Vagina (tissue), 2 donors: ENCODE results near the gene OR10A3.

Experiments
- POLR2A ChIP-seq, 2 donors: fragments of 450-650 bp; IDR thresholded peaks; one replicate each; pipeline ENCODE4 v1.6.1; 2017; ENCODE audit warnings: antibody characterized with exemption in 2 of 2, mild to moderate bottlenecking in 2 of 2, moderate library complexity in 2 of 2
- TF ChIP-seq, protein P1 (sequence below), 3 experiments: fragments of 450-650 bp in 2 of 3; fragments of 200-600 bp in 1 of 3; sonication (generic) in 1 of 3; IDR thresholded peaks; one replicate each; pipeline ENCODE4 v1.5.1; 2017 to 2019; ENCODE audit warnings: antibody characterized with exemption in 3 of 3, mild to moderate bottlenecking in 2 of 3, moderate library complexity in 2 of 3

DNA sequence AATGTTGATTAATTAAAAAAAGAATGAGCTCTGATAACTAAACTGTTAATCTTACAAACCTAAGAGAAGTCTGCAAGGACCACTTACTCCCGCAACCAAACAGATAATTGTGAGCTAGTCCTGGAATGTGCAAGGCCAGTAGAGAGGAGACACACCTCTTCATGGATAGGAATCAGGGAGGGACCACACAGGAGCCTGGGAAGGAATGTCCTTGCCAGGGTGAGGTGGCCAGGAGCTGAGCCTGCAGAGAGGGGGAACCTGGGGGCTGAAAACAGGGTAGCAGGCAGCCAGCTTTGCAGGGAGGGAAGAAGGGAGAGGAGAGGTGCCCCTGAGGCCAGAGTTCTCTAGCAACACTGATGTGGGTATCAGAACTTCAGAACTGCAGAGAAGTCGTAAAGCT, 33.2 kb upstream of the OR10A3 start:
- TF ChIP-seq, protein P1, sequence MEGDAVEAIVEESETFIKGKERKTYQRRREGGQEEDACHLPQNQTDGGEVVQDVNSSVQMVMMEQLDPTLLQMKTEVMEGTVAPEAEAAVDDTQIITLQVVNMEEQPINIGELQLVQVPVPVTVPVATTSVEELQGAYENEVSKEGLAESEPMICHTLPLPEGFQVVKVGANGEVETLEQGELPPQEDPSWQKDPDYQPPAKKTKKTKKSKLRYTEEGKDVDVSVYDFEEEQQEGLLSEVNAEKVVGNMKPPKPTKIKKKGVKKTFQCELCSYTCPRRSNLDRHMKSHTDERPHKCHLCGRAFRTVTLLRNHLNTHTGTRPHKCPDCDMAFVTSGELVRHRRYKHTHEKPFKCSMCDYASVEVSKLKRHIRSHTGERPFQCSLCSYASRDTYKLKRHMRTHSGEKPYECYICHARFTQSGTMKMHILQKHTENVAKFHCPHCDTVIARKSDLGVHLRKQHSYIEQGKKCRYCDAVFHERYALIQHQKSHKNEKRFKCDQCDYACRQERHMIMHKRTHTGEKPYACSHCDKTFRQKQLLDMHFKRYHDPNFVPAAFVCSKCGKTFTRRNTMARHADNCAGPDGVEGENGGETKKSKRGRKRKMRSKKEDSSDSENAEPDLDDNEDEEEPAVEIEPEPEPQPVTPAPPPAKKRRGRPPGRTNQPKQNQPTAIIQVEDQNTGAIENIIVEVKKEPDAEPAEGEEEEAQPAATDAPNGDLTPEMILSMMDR (IDR thresholded peaks at IDR 0.05): no peak
- no peak for TF ChIP-seq POLR2A (IDR thresholded peaks at IDR 0.05)
